T47D (cell line): Measurements from ENCODE around the gene COA1.
A peak's percentile ranks its signal among the peaks of the same experiment; 100 is the strongest.

Experiments
- DNase-seq, 2 experiments: peaks; one replicate each; pipeline versions ENCODE4 v3.0.0 to v3.0.0-alpha.2; 2011 to 2012; ENCODE audit warnings: low read depth in 1 of 2, low spot score in 1 of 2
- JUND ChIP-seq: IDR thresholded peaks from 2 replicates; pipeline ENCODE4 v1.6.1; 2012; ENCODE audit warnings: low read depth
- in situ Hi-C: cut with HindIII; loops from 2 replicates; pipeline ENCODE4 v1.10.0; 2016; ENCODE audit warnings: low sequenced_read_pairs, low pct_unique_long_range_greater_than_20kb

The COA1 gene

GRCh38 chr7:43646603-43647338 is 82.6 kb downstream of the COA1 start:
- DNase-seq = no peak
- in situ Hi-C loops = no loop called here
- no peak for TF ChIP-seq JUND

DNA sequence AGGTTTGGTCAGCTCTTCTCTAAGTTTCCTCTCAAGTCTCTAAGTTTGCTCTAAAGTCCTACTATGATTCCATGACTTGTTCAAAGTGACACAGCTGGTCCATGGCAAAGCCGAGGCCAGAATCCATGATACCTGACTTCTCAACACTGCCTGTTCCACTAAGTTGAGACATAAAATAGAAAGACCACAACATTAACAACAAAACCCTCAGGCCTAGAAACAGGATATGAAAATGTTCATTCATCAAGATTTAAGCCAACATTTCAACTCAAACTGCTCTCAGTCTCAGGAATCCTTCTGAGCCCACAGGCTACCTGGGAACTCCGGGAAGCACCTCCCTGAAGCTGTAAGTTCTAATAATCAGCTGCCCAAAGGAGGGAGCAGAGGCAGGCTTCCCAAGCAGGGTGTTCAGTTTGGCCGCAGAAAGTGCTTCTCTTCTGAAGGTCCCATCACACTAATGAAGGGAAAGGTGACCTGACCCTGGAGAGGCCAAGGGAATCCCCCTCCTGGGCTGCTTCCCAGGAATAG is 83.6 kb downstream of the COA1 start:
- no peak for DNase-seq
- in situ Hi-C loops = no loop called here
- TF ChIP-seq JUND = no peak

- no peak for TF ChIP-seq JUND
- no peak for DNase-seq
- in situ Hi-C loops = no loop called here
Observed at GRCh38 chr7:43643846-43644245, 85.5 kb downstream of the COA1 start.

DNA sequence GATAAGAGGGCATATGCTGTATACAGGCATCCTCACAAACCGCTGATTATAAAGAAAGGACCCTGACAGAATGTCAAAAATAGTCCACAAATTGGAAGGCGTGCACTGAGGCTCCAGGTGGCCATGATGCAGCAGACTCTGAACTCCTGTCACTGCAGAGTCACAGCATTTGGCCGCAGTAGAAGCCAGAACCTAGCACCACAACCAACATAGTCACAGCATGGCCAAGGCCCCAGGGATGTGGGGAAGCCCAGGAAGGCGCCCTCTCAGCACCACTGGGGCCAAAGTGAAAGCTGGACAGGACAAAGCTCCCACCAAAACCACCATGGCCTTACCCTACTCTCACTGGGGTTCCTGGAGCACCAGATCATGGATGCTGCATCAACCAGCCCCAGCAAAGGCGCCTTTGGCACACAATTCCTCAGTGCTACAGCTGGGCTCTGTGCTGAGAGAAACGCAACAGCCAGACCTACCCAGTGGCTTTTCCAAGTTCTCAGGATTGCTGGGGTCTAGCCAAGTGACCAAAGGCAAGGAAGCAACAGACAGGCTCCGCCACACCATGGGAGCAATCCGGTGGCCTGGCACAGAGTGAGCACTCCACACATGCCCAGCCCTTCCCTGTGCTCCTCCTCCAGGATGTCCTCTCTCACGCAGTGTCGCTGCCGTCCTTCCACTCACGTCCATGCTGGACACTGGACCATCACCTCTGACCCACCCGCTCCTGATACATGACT is 86.3 kb downstream of the COA1 start:
- no peak for TF ChIP-seq JUND
- in situ Hi-C loops = no loop called here
- DNase-seq = no peak

GRCh38 chr7:43640679-43641078 is 88.6 kb downstream of the COA1 start:
- no peak for DNase-seq
- in situ Hi-C loops = no loop called here
- no peak for TF ChIP-seq JUND

- no peak for TF ChIP-seq JUND
- in situ Hi-C loops = no loop called here
- DNase-seq = peak in 1 of 2 experiments; percentile 25
Observed at GRCh38 chr7:43639858-43640491, 89.3 kb downstream of the COA1 start.

DNA sequence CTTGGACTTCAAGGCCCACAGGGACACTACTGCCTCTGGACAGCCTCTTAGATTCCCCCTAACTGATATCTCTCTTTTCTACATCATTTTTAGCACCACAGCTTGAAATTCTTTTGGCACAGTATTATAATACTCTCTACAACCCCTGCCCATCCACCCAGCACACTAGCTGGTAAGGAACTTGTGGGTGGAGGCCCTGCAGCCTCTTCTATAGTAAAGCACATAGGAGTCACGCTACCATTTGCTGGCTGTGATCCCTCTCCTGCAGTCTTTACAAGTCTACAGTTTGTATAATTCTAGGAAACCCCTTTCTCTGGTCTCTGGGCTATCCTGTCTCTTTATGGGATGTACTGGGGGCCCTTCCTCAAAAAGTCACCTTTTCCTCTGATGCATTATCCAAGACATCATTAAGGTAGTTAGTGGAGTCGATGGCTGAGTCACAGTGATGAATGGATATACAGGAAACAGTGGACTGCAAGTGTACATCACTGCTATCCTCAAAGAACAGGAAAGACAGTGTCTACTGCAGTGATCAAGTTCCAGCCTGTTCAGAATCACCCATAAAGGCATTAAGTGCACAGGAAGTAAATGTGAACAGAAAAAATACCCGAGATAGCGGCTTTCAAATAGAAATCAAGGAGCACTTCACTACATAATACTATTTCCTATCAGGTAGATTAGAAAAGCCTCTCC is 92.1 kb downstream of the COA1 start:
- in situ Hi-C loops = no loop called here
- no peak for DNase-seq
- TF ChIP-seq JUND = no peak

DNA sequence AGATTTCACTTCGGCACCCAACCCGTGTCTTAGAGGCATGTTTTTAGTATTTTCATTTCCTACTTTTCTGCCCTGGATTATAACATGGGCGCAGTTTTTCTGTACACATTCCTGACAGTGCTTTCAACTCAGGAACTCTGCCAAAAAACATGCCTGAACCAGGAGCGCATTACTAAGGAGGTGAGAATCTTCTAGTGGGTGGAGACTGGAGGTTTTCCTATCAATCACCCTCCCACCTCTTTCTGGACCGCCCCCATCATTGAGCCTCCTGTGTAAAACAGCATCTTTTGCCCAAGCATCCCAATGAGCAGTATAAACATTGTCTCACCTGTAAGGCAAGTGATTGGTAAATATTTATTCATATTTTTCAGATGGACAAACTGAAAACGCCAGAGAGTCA is 93.2 kb downstream of the COA1 start:
- DNase-seq = peak in 1 of 2 experiments; percentile 90
- in situ Hi-C loops = no loop called here
- TF ChIP-seq JUND = peak; percentile 71

- in situ Hi-C loops = no loop called here
- TF ChIP-seq JUND = no peak
- DNase-seq = no peak
Observed at GRCh38 chr7:43634384-43634783, 94.9 kb downstream of the COA1 start.

DNA sequence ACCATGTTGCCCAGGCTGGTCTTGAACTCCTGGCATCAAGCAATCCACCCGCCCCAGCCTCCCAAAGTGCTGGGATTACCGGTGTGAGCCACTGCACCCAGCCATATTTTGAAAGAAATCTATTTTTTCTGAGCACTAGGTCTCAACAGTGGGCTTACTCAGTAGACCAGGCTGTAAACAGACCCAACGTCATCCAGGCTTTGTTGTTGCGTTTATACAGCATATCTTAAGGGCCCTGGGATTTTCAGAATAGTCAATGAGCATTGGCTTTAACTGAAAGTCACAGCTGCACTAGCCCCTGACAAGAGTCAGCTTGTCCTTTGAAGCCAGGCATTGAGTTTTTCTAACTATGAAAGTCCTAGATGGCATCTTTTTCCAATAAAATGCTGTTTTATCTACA is 96.6 kb downstream of the COA1 start:
- DNase-seq = no peak
- in situ Hi-C loops = no loop called here
- TF ChIP-seq JUND = no peak

DNA sequence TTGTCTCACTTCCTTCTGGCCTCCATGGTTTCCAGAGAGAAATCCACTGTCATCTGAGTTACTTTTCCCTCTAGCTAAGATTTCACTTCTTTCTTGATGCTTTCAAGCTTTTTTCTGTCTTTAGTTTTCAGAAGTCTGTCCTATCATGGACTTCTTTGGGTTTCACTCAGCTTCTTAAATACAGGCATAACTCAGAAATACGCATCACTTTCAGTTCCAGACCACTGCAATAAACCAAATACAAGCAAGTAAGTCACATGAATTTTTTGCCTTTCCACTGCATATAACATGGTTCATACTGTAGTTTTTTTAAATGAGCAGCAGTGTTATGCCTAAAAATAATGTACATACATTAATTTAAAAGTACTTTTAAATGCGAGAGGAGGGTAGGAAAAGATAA is 97.8 kb downstream of the COA1 start:
- DNase-seq = no peak
- in situ Hi-C loops = no loop called here
- no peak for TF ChIP-seq JUND

- in situ Hi-C loops = no loop called here
- DNase-seq = no peak
- no peak for TF ChIP-seq JUND
Observed at GRCh38 chr7:43630482-43630881, 98.8 kb downstream of the COA1 start.
